Stomach (tissue), 4 donors: ENCODE data around the gene TBXAS1.

Experiments used
- CTCF ChIP-seq, 7 experiments: fragments of 450-650 bp in 4 of 7; fragments of 200-600 bp in 3 of 7; sonication (generic) in 3 of 7; IDR thresholded peaks; one replicate each; pipeline ENCODE4 v1.5.1; 2016 to 2019; ENCODE audit warnings: antibody characterized with exemption in 7 of 7, control low read depth in 2 of 7, mild to moderate bottlenecking in 1 of 7
- POLR2AphosphoS5 ChIP-seq, 3 donors: sonication (generic); formaldehyde crosslinking; IDR thresholded peaks; one replicate each; pipeline ENCODE4 v1.6.1; 2016; ENCODE audit warnings: antibody characterized with exemption in 3 of 3

GRCh38 chr7:140039896-140040295 is 210.8 kb downstream of the TBXAS1 start:
- TF ChIP-seq POLR2AphosphoS5 (IDR thresholded peaks at IDR 0.05) (no peak), CTCF (IDR thresholded peaks at IDR 0.05) (no peak)
